GM12801 (cell line): ENCODE results near the gene KDM2A.

Experiments used
- CTCF ChIP-seq: IDR thresholded peaks from one replicate; pipeline ENCODE4 v1.5.1; 2011; ENCODE audit warnings: control low read depth; ENCODE audit not compliant: insufficient read length; ENCODE audit errors: extremely low read depth

The KDM2A gene

GRCh38 chr11:67288198-67288451 lies 169.1 kb downstream of the KDM2A start:
- no peak for TF ChIP-seq CTCF

GRCh38 chr11:67288452-67289225 lies 169.6 kb downstream of the KDM2A start:
- TF ChIP-seq CTCF: no peak

GRCh38 chr11:67289226-67289650 lies 170.2 kb downstream of the KDM2A start, which contains the start of gene ANKRD13D:
TSS of gene ANKRD13D (plus strand) at chr11:67289303. CDS start at chr11:67289461, 158 bp downstream.
- no peak for TF ChIP-seq CTCF

- no peak for TF ChIP-seq CTCF
Observed at GRCh38 chr11:67289651-67290479, 170.8 kb downstream of the KDM2A start.

GRCh38 chr11:67290801-67291200 lies 171.7 kb downstream of the KDM2A start:
- TF ChIP-seq CTCF: no peak

- TF ChIP-seq CTCF: no peak
Observed at GRCh38 chr11:67291481-67292381, 172.7 kb downstream of the KDM2A start.

- no peak for TF ChIP-seq CTCF
Observed at GRCh38 chr11:67292671-67293070, 173.6 kb downstream of the KDM2A start.
